Glomerular visceral epithelial cell (primary cell): Measurements from ENCODE around the gene TOMM5.
"Not testable (repeated sequence)": the region's sequence is repeated elsewhere in the genome, so short reads cannot be mapped to it uniquely, and the experiment has no call there.

Experiments used
- DNase-seq: peaks from one replicate; pipeline ENCODE4 v3.0.0-alpha.2; 2016; ENCODE audit errors: extremely low spot score

Gene TOMM5

GRCh38 chr9:37611961-37612360 is 19.6 kb upstream of the TOMM5 start:
- DNase-seq: no peak

GRCh38 chr9:37611014-37611413 is 18.6 kb upstream of the TOMM5 start:
- no peak for DNase-seq

- DNase-seq: no peak
Measured at GRCh38 chr9:37609735-37610397, 17.5 kb upstream of the TOMM5 start.

- DNase-seq: no peak
Measured at GRCh38 chr9:37608250-37608649, 15.9 kb upstream of the TOMM5 start.

- DNase-seq: no peak
Measured at GRCh38 chr9:37604296-37604695, 11.9 kb upstream of the TOMM5 start.

GRCh38 chr9:37602817-37603216 is 10.4 kb upstream of the TOMM5 start:
- no peak for DNase-seq

GRCh38 chr9:37602061-37602460 is 9.7 kb upstream of the TOMM5 start:
- DNase-seq: not testable (repeated sequence)

- no peak for DNase-seq
Measured at GRCh38 chr9:37596504-37596903, 4.1 kb upstream of the TOMM5 start.

GRCh38 chr9:37593883-37594448 is 1.6 kb upstream of the TOMM5 start:
- DNase-seq: no peak

- no peak for DNase-seq
Measured at GRCh38 chr9:37587521-37587920, 4.9 kb downstream of the TOMM5 start.

- DNase-seq: no peak
Measured at GRCh38 chr9:37583522-37584121, 8.8 kb downstream of the TOMM5 start.

GRCh38 chr9:37582548-37583157 is 9.7 kb downstream of the TOMM5 start:
- DNase-seq: peak; percentile 50

- DNase-seq: peak; percentile 66
Measured at GRCh38 chr9:37575921-37576721, 16.3 kb downstream of the TOMM5 start, which contains the start of gene FBXO10. FBXO10 (minus strand) TSS chr9:37576380; CDS start chr9:37541768, 34,612 bp downstream.

- DNase-seq: no peak
Measured at GRCh38 chr9:37575511-37575914, 16.9 kb downstream of the TOMM5 start.

GRCh38 chr9:37575001-37575400 is 17.4 kb downstream of the TOMM5 start:
- no peak for DNase-seq

- no peak for DNase-seq
Measured at GRCh38 chr9:37574241-37574721, 18.1 kb downstream of the TOMM5 start.

- DNase-seq: no peak
Measured at GRCh38 chr9:37571282-37571681, 21.1 kb downstream of the TOMM5 start.

- no peak for DNase-seq
Measured at GRCh38 chr9:37566716-37567115, 25.7 kb downstream of the TOMM5 start.

GRCh38 chr9:37565661-37566618 is 26.5 kb downstream of the TOMM5 start:
- no peak for DNase-seq

GRCh38 chr9:37564916-37565315 is 27.5 kb downstream of the TOMM5 start:
- DNase-seq: no peak
